ENCODE measurements around the gene SPIN1.
"Not testable (repeated sequence)": the region's sequence is repeated elsewhere in the genome, so short reads cannot be mapped to it uniquely, and the experiment has no call there.

The SPIN1 gene

DNA sequence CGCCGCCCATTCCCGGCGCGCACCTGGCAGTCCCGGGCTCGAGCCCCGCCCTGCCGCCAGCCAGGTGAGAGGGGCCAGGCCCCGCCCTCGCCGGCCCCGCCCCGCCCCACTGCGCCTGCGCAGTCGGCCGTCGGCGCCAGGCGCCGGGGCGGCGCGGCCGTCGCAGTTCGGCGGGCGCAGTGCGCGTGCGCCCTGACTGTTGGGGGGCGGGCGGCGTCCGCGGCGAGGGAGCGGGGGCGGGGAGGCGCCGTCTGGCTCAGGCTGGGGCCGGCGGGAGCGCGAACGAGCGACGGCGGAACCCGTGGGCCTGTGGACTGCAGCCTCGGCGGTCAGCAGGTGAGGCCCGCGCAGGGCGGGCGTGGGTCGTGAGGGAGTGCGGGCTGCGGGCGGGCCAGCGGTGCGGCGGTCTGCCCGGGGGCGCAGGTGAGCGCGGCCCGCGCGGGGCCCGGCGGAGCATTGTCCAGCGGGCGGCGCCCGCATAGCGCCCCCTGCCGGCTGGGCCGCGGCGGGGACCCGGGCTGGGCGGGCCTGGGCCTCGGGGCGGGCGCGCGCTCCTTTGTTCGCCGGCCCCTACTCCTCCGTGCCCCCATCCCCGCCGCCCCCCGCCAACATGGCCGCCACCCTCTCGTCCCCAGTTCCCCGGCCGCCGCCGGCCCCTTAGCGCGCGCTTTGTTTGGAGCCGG lies at the start of gene SPIN1:
TSS of gene SPIN1 (plus strand) at position 242 of the 683 bp plus-strand sequence. CDS start 38,096 bp downstream, outside the sequence.
- DNase-seq: peak; percentile 88

DNA sequence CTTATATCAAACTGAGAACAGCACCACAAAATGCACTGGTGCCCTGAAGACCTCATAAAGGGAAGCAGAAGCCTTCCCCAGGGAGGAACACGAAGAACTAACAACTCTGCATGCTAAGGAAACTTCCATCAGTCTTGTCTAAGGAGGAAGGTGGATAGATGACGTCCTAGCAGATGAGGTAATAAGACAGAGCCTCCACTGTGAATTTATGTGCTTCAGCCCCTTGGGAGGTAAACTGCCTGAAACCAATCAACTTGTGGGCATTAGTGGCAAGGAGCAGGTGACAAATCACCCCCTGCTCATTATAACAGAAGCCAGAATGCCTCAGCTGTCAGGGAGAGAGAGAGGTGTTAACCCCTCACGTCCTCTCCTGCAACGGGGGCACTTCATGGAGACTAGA lies 48.9 kb upstream of the SPIN1 start:
- DNase-seq: no peak

DNA sequence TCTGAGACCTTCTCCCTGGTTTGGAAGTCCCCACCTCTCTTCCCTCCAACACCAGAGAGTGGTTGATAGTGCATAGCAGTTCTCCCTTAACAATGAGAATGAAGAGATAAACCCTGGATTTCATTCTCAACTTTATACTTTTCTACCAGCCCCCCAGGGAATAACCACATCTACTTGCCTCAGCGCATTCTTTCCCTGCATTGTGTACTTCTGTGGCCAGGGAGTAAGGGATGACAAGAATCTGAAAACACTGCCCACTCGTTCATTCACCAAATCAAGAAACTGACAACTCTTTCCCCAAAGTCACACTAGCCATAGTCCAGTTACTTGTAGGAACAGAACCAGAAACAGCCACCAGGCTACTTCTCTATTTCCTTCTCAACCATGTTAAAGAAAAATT lies 46.0 kb upstream of the SPIN1 start:
- DNase-seq: no peak

DNA sequence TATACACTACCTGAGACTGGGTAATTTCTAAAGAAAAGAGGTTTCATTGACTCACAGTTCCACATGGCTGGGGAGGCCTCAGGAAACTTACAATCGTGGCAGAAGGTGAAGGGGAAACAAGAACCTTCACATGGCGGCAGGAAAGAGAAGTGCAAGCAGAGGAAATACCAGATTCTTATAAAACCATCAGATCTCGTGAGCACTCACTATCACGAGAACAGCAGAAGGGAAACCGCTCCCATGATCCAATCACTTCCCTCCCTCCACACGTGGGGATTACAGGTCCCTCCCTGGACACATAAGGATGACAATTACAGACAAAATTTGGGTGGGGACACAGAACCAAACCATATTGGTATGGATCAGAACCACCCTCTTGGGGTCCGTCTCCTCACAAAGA lies 44.2 kb upstream of the SPIN1 start:
- DNase-seq: no peak

DNA sequence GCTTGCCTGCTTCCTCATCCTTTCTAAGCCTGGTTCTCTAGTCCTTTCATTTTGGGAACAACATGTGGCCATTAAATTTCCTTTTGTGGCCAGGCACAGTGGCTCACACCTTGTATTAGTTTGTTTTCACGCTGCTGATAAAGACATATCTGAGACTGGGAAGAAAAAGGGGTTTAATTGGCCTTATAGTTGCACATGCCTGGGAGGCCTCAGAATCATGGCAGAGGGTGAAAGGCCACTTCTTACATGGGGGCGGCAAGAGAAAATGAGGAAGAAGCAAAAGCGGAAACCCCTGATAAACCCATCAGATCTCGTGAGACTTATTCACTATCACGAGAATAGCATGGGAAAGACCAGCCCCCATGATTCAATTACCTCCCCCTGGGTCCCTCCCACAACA lies 37.9 kb upstream of the SPIN1 start:
- not testable (repeated sequence) for DNase-seq

DNA sequence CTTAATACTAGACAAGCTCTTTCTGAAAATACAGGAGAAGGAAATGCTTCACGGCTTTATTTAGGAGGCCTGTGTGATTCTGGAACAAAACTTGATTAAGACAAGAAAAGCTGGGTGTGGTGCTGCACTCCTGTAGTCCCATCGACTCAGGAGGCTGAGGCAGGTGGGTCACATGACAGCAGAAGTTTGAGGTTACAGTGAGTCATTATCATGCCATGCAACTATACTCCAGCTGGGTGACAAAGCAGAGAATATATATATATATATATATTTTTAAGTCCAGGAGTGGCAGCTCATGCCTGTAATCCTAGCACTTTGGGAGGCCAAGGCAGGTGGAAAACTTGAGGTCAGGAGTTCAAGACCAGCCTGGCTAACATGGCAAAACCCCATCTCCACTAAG lies 33.1 kb upstream of the SPIN1 start:
- no peak for DNase-seq

DNA sequence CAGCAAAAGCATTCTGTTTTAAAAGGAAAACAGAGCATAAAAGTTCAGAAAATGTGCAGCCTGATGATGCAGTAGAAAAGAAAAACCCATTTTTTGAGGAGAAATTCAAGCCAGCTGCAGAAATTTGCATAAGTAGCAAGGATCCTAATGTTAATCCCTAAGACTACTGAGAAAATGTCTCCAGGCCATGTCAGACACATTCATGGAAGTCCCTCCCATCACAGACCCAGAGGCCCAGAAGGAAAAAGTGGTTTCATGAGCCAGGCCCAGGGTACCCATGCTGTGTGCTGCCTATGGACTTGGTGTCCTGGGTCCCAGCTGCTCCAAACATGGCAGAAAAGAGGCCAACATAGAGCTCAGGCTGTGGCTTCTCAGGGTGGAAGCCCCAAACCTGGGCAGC lies 31.0 kb upstream of the SPIN1 start:
- not testable (repeated sequence) for DNase-seq

DNA sequence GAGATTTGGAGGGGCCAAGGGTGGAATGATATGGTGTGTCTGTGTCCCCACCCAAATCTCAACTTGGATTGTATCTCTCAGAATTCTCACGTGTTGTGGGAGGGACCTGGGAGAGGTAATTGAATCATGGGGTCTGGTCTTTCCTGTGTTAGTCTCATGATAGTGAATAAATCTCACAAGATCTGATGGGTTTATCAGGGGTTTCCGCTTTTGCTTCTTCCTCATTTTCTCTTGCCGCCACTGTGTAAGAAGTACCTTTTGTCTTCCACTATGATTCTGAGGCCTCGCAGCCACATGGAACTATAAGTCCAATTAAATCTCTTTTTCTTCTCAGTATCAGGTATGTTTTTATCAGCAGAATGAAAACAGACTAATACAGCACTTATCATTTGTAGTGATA lies 29.5 kb upstream of the SPIN1 start:
- no peak for DNase-seq

DNA sequence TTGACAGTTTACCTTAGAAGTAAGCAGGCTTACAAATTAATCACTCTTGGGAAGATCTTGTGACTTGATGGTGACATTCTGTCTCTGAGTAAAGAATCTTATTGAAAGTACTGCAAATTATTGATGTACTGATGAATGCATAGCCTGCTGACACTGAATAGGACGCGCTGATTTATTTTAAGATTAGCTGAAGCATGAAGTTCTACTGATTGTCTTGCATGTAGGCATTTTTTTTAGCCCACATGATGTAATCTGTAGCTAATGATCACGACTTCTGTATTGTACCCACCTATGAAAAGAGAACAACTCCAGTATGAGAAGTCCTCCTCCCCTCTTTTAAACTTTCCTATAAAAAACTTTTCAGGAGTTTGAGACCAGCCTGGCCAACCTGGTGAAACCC lies 28.3 kb upstream of the SPIN1 start:
- no peak for DNase-seq

DNA sequence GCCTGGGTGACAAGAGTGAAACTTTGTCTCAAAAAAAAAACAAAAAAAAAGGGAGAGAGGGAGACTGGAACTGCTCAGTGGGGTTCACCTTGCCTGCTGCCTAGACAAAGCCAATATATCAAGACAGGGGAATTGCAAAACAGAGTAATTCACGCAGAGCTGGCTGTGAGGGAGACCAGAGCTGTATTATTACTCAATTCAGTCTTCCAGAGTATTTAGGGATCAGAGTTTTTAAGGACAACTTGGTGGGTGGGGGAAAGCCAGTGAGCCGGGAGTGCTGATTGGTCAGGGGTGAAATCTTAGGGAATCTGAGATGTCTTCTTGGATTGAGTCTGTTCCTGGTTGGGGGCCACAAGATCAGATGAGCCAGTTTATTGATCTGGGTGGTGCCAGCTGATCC lies 25.6 kb upstream of the SPIN1 start:
- DNase-seq: no peak

DNA sequence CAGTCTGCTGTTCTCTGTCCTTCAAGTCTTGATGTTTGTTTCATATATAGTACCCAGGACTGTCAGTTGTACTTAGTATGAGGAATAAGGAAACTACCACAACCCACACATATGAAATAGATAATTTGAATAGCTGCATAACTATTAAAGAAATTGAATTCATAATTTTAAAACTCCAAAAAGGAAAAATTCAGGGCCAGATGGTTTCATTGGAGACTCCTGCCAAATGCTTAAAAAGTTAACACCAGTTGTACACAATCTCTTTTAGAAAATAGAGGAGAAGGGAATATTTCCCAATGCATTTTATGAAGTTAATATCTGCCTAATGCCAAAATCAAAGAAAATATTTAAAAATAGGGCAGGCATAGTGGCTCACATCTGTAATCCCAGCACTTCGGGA lies 24.6 kb upstream of the SPIN1 start:
- DNase-seq: no peak

DNA sequence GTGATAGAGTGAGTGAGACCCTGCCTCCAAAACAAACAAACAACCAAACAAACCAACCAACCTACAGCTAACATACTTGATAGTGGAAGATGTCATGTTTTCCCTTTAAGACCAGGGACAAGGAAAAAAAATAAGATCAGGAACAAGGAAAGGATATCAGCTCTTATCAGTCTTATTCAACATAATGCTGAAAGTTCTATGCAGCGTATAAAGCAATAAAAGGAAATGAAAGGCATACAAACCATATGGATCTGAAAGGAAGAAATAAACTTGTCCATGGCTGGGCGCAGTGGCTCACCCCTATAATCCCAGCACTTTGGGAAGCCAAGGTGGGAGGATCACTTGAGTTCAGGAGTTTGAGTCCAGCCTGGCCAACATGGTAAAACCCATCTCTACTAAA lies 23.5 kb upstream of the SPIN1 start:
- no peak for DNase-seq

DNA sequence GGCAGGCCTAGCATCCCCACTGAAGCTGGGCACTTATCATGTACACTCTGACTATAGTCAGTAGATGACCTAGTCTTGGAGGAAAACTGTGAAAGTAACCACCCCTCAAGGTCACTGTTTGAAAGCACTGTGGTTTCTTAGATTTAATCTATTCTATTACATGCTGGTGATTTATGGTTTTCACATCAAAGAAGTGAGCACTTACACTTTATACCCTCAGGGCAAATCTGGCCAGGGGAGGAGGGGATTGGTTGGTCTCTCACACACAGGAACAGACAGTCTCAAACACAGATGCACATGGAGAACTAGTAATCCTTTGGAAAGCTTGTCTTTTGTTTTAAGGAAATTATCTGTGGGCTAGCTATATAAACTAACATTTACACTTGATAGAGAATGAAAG lies 17.9 kb upstream of the SPIN1 start:
- DNase-seq: no peak

DNA sequence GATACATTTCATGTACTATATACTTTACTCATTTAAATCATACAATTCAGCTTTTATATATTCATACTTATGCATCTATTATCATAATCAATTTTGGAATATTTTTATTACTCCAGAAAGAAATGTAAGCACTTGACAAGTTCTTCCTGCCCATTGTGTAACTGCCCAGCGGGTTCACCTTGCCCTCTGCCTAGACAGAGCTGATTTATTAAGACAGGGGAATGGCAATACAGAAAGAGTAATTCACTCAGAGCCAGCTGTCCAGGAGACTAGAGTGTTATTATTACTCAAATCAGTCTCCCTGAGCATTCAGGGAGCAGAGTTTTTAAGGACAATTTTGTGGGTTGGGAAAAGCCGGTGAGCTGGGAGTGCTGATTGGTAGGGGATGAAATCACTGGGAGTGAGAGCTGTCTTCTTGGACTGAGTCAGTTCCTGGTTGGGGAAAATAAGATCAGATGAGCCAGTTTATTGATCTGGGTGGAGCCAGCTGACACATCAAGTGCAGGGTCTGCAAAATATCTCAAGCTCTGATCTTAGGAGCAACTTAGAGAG lies 16.1 kb upstream of the SPIN1 start:
- no peak for DNase-seq

DNA sequence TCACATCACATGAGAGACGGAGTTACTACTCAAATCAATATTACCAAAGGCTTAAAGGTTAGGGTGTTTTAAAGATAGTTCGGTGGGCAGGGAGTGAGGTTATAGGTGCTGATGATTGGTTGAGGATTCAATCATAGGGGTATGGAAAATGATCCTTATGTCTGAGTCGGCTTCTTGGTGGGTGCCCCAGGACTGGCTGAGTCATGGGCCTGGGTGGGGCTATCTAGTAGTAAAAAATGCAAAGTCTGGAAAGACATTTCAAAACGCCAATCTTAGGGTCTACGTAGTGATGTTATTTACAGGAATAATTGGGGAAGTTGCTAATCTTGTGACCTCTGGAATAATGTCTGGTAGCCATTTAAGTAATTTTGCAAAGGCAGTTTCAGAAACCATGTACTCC lies 15.2 kb upstream of the SPIN1 start:
- DNase-seq: no peak

DNA sequence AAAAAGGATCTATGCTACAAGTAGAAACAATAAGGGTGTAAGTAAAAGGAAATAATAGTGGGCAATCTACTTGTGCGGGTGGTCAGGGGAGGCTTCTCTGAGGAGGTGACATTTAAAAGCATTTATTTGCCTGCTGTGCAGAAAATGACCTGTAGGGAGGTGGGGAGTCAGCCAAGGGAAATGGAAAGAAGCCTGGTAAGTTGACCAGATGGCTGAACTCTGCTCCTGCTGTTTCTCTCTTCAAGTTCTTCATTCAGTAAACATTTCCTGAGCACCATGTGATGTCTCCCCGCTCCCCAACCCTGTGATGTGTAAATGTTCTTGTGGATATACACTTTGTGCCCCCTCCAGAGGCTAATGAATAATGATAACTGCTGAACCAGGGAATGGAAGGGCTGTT lies 9.9 kb upstream of the SPIN1 start:
- DNase-seq: no peak

DNA sequence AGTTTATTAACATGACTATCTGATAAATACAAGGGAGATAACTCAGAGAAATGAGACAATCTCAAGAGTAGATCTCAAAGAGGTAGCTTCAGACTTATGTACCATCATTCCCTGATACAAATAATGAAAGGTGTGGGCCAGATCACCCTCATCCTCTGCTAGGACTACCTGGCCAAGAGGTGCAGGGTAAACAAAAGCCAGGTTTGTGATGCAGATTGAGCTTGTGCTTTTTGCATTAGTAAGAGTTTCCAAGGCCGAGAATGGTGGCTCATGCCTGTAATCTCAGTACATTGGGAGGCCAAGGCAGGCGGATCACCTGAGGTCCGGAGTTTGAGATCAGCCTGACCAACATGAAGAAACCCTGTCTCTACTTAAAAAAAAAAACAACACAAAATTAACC lies 8.9 kb upstream of the SPIN1 start:
- no peak for DNase-seq

DNA sequence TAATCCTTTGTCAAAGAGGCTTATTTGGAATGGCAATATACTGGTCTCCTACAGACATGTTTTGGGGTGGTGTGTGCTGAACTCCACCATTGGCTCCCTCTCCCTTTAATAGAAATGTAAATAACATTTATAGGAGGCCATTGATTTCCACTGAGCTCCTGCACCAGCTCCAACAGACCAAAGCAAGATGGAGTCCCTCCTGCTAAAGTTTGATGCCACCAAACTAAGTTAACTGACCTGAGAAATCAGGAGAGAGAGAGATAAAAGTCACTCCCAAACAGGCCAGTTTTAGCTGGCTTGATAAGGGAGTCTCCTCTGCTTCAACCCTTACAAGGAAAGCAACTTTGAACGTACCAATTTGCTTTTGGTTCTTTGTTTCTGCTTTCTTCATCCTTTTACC lies 8.1 kb upstream of the SPIN1 start:
- no peak for DNase-seq

DNA sequence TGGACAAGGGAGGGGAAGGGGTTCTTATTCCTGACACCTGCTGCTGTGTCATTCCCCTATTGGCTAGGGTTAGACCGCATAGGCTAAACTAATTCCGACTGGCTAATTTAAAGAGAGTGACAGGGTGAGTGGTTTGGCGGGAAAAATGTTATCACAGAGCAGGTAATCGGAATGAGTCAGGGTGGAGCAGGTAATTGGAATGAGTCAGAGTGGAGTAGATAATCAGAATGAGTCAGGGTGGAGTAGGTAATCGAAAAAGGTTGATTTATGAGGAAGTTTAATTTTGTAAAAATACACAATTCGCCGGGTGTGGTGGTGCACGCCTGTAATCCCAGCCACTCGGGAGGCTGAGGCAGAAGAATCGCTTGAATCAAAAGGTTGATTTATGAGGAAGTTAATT lies 6.9 kb upstream of the SPIN1 start:
- DNase-seq: not testable (repeated sequence)

DNA sequence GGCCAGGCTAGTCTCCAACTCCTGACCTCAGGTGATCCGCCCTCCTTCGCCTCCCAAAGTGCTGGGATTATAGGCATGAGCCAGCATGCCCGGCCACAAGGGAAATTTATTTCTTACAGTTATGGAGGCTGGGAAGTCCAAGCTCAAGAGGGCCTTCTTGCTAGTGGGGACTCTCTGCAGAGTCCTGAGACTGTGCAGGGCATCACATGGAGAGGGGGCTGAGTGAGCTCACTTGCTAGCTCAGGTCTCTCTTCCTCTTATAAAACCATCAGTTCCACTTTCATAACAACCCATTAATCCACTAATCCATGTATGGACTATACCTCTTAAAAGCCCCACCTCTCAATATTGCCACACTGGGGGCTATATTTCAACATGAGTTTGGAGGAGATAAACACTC lies 5.1 kb upstream of the SPIN1 start:
- no peak for DNase-seq

DNA sequence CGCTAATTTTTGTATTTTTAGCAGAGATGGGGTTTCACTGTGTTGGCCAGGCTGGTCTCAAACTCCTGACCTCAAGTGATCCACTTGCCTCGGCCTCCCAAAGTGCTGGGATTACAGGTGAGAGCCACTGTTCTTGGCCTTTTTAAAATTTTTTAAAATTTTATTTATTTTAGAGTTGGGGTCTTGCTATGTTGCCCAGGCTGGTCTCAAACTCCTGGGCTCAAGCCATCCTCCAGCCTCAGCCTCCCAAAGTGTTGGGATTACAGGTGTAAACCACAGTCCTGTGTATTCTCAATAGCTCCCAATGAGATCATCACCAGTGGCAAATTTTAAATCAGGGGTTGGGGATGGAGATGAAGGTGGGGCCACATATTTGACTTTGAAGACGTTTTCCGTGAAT lies 2.1 kb upstream of the SPIN1 start:
- DNase-seq: not testable (repeated sequence)

DNA sequence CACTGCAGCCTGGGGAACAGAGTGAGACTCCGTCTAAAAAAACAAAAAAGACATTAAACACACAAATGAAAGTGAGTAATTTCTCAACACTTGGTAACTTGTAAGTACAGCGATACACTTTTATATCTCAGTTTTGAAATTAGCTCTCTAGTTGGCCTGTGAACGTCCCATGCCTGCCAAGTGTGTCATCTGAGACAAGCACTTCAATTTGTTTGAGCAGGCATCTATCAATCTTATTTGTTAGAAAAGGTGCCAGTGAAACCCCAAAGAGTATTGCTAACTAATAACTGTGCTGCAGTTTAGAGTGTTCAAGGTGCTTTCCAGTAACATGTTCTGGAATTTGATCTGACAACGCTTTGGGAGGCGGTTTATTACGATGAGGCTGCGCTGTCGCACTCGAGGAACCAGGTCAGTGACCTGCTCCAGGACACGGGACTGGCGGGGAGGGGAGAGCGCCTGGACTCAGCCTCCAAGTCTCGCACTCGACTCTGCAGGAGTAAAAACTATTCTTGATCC lies 1.1 kb upstream of the SPIN1 start:
- DNase-seq: no peak

DNA sequence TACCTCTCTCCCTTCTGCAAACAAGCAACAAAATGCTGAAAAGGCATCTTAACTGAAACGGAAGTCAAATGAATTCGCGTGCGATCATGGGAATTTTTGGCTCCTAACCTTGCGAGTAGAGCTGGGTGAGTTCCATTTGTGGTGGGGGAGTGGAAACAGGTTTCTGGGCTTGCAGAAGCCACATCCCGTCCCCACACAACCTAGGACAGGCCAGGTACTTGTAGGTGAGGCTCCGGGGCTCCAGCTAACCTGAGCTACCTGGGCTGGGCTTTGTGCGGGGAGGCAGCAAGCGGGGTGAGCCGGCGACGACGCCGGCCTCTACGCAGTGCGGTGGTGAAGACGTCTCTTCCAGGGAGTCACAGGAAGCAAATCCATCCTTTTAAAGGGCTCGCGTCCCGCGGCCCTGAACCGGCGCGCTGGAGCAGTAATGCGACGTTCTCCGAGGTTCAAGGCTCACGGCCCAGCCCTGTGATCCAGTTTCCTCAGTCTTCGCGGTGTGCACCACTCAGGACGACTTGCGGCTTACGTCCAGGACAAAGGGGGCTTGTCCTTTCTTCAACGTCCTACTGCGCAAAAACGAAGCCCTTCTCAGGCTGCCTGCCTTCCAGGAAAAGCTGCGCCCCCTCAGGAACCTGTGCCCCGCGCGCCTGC lies 567 bp upstream of the SPIN1 start:
- DNase-seq: peak; percentile 32 to 35

DNA sequence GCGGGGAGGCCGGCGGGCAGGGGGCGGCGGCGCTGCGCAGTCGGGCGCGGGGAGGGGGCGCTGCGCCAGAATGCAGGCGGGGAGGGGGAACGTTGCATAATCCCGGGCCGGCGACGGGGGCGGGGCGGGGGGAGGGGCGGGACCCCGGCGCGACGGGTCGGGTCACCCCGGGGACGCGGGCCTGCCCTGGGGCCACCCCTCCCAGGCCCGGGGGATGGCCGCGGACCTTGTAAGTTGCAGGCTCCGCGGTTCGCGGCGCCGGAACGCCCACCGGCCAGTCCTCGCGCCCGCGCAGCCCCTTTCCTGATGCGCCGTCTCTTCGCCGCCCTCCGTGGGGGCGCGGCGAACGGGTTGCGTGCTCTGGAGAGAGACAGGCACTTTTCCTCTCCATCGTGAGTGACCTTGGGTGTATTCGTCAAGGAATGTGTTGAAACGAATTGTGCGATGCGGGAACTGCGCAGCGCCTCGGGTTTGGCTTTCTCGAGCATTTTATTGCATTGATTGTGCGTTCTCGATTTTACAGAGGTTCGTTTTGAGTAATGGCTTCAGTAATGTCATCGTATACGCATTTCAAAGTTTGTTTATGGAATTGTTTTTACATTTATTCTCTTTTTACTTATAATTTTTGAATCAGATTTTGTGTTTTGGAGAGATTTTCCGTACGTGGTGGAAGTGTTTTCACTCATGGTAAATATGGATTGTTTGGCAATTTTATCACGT lies 802 bp downstream of the SPIN1 start:
- no peak for DNase-seq

Data from CD4-positive, alpha-beta T cell treated with Interleukin-1 beta for 1 hour (primary cell).